ENCODE data around the gene SPATC1L.
"Not testable (repeated sequence)": the region's sequence is repeated elsewhere in the genome, so short reads cannot be mapped to it uniquely, and the experiment has no call there.

Gene SPATC1L

GRCh38 chr21:46214478-46215340 lies 30.4 kb upstream of the SPATC1L start:
- DNase-seq: no peak

- no peak for DNase-seq
Observed at GRCh38 chr21:46213620-46214286, 29.5 kb upstream of the SPATC1L start.

GRCh38 chr21:46212721-46213484 lies 28.6 kb upstream of the SPATC1L start:
- DNase-seq: no peak

- DNase-seq: no peak
Observed at GRCh38 chr21:46211786-46212720, 27.8 kb upstream of the SPATC1L start.

GRCh38 chr21:46211376-46211775 lies 27.1 kb upstream of the SPATC1L start:
- DNase-seq: no peak

GRCh38 chr21:46210378-46211136 lies 26.3 kb upstream of the SPATC1L start:
- DNase-seq: no peak

GRCh38 chr21:46208761-46209721 lies 24.8 kb upstream of the SPATC1L start:
- no peak for DNase-seq

GRCh38 chr21:46207920-46208591 lies 23.8 kb upstream of the SPATC1L start:
- DNase-seq: no peak

- no peak for DNase-seq
Observed at GRCh38 chr21:46207006-46207919, 23.0 kb upstream of the SPATC1L start.

GRCh38 chr21:46206163-46207005 lies 22.1 kb upstream of the SPATC1L start:
- no peak for DNase-seq

- DNase-seq: no peak
Observed at GRCh38 chr21:46205766-46206162, 21.5 kb upstream of the SPATC1L start.

GRCh38 chr21:46205166-46205565 lies 20.9 kb upstream of the SPATC1L start:
- DNase-seq: no peak

GRCh38 chr21:46203203-46203600 lies 18.9 kb upstream of the SPATC1L start:
- no peak for DNase-seq

GRCh38 chr21:46202592-46203202 lies 18.4 kb upstream of the SPATC1L start:
- no peak for DNase-seq

- not testable (repeated sequence) for DNase-seq
Observed at GRCh38 chr21:46200877-46201803, 16.9 kb upstream of the SPATC1L start.
